HG03039 (cell line): ENCODE measurements around the gene ROBO1.

ENCODE experiments used
- ATAC-seq: cut with Tn5 transposase; IDR thresholded peaks from one replicate; pipeline ENCODE4 v1.9.1; 2021; ENCODE audit warnings: mild to moderate bottlenecking, moderate library complexity; ENCODE audit not compliant: unreplicated experiment

Gene ROBO1

GRCh38 chr3:79103307-79103706 is 664.5 kb downstream of the ROBO1 start:
- no peak for ATAC-seq

GRCh38 chr3:79097964-79098660 is 669.7 kb downstream of the ROBO1 start:
- ATAC-seq, result no peak

- no peak for ATAC-seq
These were observed 673.1 kb downstream of the ROBO1 start for GRCh38 chr3:79094654-79095053.

- ATAC-seq, result peak; percentile 88
These were observed 681.3 kb downstream of the ROBO1 start for GRCh38 chr3:79086514-79086913.

- no peak for ATAC-seq
These were observed 682.6 kb downstream of the ROBO1 start for GRCh38 chr3:79085171-79085570.

- ATAC-seq, result no peak
These were observed 686.5 kb downstream of the ROBO1 start for GRCh38 chr3:79081335-79081734.

- no peak for ATAC-seq
These were observed 693.2 kb downstream of the ROBO1 start for GRCh38 chr3:79074558-79074957.

- no peak for ATAC-seq
These were observed 700.1 kb downstream of the ROBO1 start for GRCh38 chr3:79067734-79068133.

GRCh38 chr3:79066481-79066880 is 701.3 kb downstream of the ROBO1 start:
- ATAC-seq, result no peak

GRCh38 chr3:79063624-79064023 is 704.2 kb downstream of the ROBO1 start:
- no peak for ATAC-seq

GRCh38 chr3:79057756-79058155 is 710.0 kb downstream of the ROBO1 start:
- no peak for ATAC-seq

GRCh38 chr3:79056498-79056897 is 711.3 kb downstream of the ROBO1 start:
- ATAC-seq, result no peak

- ATAC-seq, result no peak
These were observed 715.6 kb downstream of the ROBO1 start for GRCh38 chr3:79052054-79052681.

GRCh38 chr3:79047581-79047980 is 720.2 kb downstream of the ROBO1 start:
- no peak for ATAC-seq

GRCh38 chr3:79041621-79042020 is 726.2 kb downstream of the ROBO1 start:
- no peak for ATAC-seq

- ATAC-seq, result no peak
These were observed 727.1 kb downstream of the ROBO1 start for GRCh38 chr3:79040701-79041100.

- ATAC-seq, result no peak
These were observed 727.7 kb downstream of the ROBO1 start for GRCh38 chr3:79040091-79040490.

GRCh38 chr3:79039192-79039591 is 728.6 kb downstream of the ROBO1 start:
- ATAC-seq, result no peak

GRCh38 chr3:79038636-79039035 is 729.2 kb downstream of the ROBO1 start:
- no peak for ATAC-seq

- ATAC-seq, result no peak
These were observed 729.7 kb downstream of the ROBO1 start for GRCh38 chr3:79038057-79038456.

GRCh38 chr3:79032686-79033318 is 735.0 kb downstream of the ROBO1 start:
- no peak for ATAC-seq

GRCh38 chr3:79030157-79030556 is 737.6 kb downstream of the ROBO1 start:
- no peak for ATAC-seq
